ENCODE data around the gene TAF3. TPM values are rescaled to one million over a fixed set of nuclear protein-coding genes. Genes with fewer than 3 reads are reported as not detected.

Gene TAF3
- polyA plus RNA-seq, 1 donor (not counting 4 experiments of a cell fraction or from before 2014, with no cell fraction given) = 2.0 TPM

- peaks cover 82% of the 10 kb centered on the region for H3K27me3 ChIP-seq (ENCODE audit: control insufficient read depth, extremely low read depth, insufficient read depth, low read length)
- no peak for DNase-seq (ENCODE audit: low read depth, low spot score)
- H3K36me3 ChIP-seq (ENCODE audit: control insufficient read depth in 2 of 2, extremely low read depth in 1 of 2, insufficient read depth in 2 of 2, low read length in 2 of 2) = no peaks in the 10 kb centered on the region
- TF ChIP-seq, protein P1, sequence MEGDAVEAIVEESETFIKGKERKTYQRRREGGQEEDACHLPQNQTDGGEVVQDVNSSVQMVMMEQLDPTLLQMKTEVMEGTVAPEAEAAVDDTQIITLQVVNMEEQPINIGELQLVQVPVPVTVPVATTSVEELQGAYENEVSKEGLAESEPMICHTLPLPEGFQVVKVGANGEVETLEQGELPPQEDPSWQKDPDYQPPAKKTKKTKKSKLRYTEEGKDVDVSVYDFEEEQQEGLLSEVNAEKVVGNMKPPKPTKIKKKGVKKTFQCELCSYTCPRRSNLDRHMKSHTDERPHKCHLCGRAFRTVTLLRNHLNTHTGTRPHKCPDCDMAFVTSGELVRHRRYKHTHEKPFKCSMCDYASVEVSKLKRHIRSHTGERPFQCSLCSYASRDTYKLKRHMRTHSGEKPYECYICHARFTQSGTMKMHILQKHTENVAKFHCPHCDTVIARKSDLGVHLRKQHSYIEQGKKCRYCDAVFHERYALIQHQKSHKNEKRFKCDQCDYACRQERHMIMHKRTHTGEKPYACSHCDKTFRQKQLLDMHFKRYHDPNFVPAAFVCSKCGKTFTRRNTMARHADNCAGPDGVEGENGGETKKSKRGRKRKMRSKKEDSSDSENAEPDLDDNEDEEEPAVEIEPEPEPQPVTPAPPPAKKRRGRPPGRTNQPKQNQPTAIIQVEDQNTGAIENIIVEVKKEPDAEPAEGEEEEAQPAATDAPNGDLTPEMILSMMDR (optimal IDR thresholded peaks at IDR 0.05 in 1 of 3, IDR thresholded peaks at IDR 0.05 in 1 of 3, conservative IDR thresholded peaks at IDR 0.05 in 1 of 3; ENCODE audit: extremely low read depth in 1 of 3, insufficient read depth in 2 of 3, low read length in 3 of 3) = no peak
- TF ChIP-seq EZH2 (IDR thresholded peaks at IDR 0.05; ENCODE audit: low read length) = no peak
- no peak overlapping the region for H3K4me3 ChIP-seq (ENCODE audit: control insufficient read depth in 2 of 3, extremely low read depth in 1 of 3, insufficient read depth in 2 of 3, low read depth in 1 of 3, low read length in 3 of 3)
- no peak overlapping the region for H3K4me2 ChIP-seq (ENCODE audit: control insufficient read depth, extremely low read depth, insufficient read depth, low read depth, low read length)
- no peaks in the 10 kb centered on the region for H3K79me2 ChIP-seq (ENCODE audit: control insufficient read depth, insufficient read depth, low read length)
- H3K4me1 ChIP-seq (ENCODE audit: control insufficient read depth, extremely low read depth, insufficient read depth, low read length) = no peaks in the 10 kb centered on the region
- H4K20me1 ChIP-seq (ENCODE audit: control insufficient read depth, extremely low read depth, insufficient read depth, low read length) = no peaks in the 10 kb centered on the region
- H3K27ac ChIP-seq (ENCODE audit: control insufficient read depth, insufficient read depth, low read length) = no peak overlapping the region
- H3K9ac ChIP-seq (ENCODE audit: control insufficient read depth, extremely low read depth, insufficient read depth, low read length) = no peak overlapping the region
- FAIRE-seq = no peak
- H3K9me1 ChIP-seq (ENCODE audit: control insufficient read depth, extremely low read depth, insufficient read depth, low read length) = no peaks in the 10 kb centered on the region
- no peak overlapping the region for H2AFZ ChIP-seq (ENCODE audit: control insufficient read depth, low read length)
- H3K9me3 ChIP-seq (ENCODE audit: control insufficient read depth, low read depth, low read length) = no peaks in the 10 kb centered on the region
- dilution Hi-C loops (cut with MboI; ENCODE audit: extremely low pct_ligation_motif_present, low sequenced_read_pairs) = no loop called here
These were observed 223.1 kb downstream of the TAF3 start for GRCh38 chr10:8041284-8041991.

- no peak overlapping the region for H2AFZ ChIP-seq (ENCODE audit: control insufficient read depth, low read length)
- H3K4me3 ChIP-seq (ENCODE audit: control insufficient read depth in 2 of 3, extremely low read depth in 1 of 3, insufficient read depth in 2 of 3, low read depth in 1 of 3, low read length in 3 of 3) = no peak overlapping the region
- no peaks in the 10 kb centered on the region for H4K20me1 ChIP-seq (ENCODE audit: control insufficient read depth, extremely low read depth, insufficient read depth, low read length)
- no peaks in the 10 kb centered on the region for H3K9me3 ChIP-seq (ENCODE audit: control insufficient read depth, low read depth, low read length)
- H3K9me1 ChIP-seq (ENCODE audit: control insufficient read depth, extremely low read depth, insufficient read depth, low read length) = no peaks in the 10 kb centered on the region
- no peak for DNase-seq (ENCODE audit: low read depth, low spot score)
- H3K4me1 ChIP-seq (ENCODE audit: control insufficient read depth, extremely low read depth, insufficient read depth, low read length) = no peaks in the 10 kb centered on the region
- H3K9ac ChIP-seq (ENCODE audit: control insufficient read depth, extremely low read depth, insufficient read depth, low read length) = no peak overlapping the region
- no peaks in the 10 kb centered on the region for H3K79me2 ChIP-seq (ENCODE audit: control insufficient read depth, insufficient read depth, low read length)
- peaks cover 77% of the 10 kb centered on the region for H3K27me3 ChIP-seq (ENCODE audit: control insufficient read depth, extremely low read depth, insufficient read depth, low read length)
- H3K27ac ChIP-seq (ENCODE audit: control insufficient read depth, insufficient read depth, low read length) = no peak overlapping the region
- no peaks in the 10 kb centered on the region for H3K36me3 ChIP-seq (ENCODE audit: control insufficient read depth in 2 of 2, extremely low read depth in 1 of 2, insufficient read depth in 2 of 2, low read length in 2 of 2)
- TF ChIP-seq, protein P1 (optimal IDR thresholded peaks at IDR 0.05 in 1 of 3, IDR thresholded peaks at IDR 0.05 in 1 of 3, conservative IDR thresholded peaks at IDR 0.05 in 1 of 3; ENCODE audit: extremely low read depth in 1 of 3, insufficient read depth in 2 of 3, low read length in 3 of 3) = no peak
- no peak for TF ChIP-seq EZH2 (IDR thresholded peaks at IDR 0.05; ENCODE audit: low read length)
- no peak for FAIRE-seq
- no peak overlapping the region for H3K4me2 ChIP-seq (ENCODE audit: control insufficient read depth, extremely low read depth, insufficient read depth, low read depth, low read length)
- dilution Hi-C loops (cut with MboI; ENCODE audit: extremely low pct_ligation_motif_present, low sequenced_read_pairs) = no loop called here
These were observed 223.9 kb downstream of the TAF3 start for GRCh38 chr10:8041992-8042720.

Data from keratinocyte (primary cell).